Stimulated activated naive B cell treated with anti-CD40 and anti-IgM and Interleukin-4, amounts not matched to agents 10 μg/mL and 1 μg/mL and 100 μg/mL, for 72 hours (primary cell): ENCODE measurements around the gene KIAA0930.

Source experiments
- ATAC-seq, 2 donors: fragments of 150-1000 bp; cut with Tn5 transposase; replicated peaks; 2 replicates each; pipeline ENCODE4 v1.10.0; 2021; ENCODE audit warnings: moderate library complexity in 1 of 2
- DNase-seq: peaks from one replicate; pipeline ENCODE4 v3.0.0; 2021
- H3K27ac Mint-ChIP-seq: one replicate; pipeline ENCODE4 v1.8.0; 2022; ENCODE audit warnings: mild to moderate bottlenecking, mixed read lengths
- H3K27me3 Mint-ChIP-seq, 2 donors: one replicate each; pipeline ENCODE4 v1.8.0; 2022; ENCODE audit warnings: mixed read lengths in 2 of 2
- H3K36me3 Mint-ChIP-seq, 2 donors: one replicate each; pipeline ENCODE4 v1.8.0; 2022; ENCODE audit warnings: mixed read lengths in 2 of 2, mild to moderate bottlenecking in 1 of 2
- H3K4me1 Mint-ChIP-seq, 2 donors: one replicate each; pipeline ENCODE4 v1.8.0; 2022; ENCODE audit warnings: mixed read lengths in 2 of 2, mild to moderate bottlenecking in 1 of 2
- H3K4me3 Mint-ChIP-seq, 2 donors: one replicate each; pipeline ENCODE4 v1.8.0; 2022; ENCODE audit warnings: mild to moderate bottlenecking in 2 of 2, mixed read lengths in 2 of 2, moderate library complexity in 1 of 2
- H3K9me3 Mint-ChIP-seq, 2 donors: one replicate each; pipeline ENCODE4 v1.8.0; 2022; ENCODE audit warnings: mixed read lengths in 2 of 2, mild to moderate bottlenecking in 1 of 2

The KIAA0930 gene

GRCh38 chr22:45163099-45163450 is 77.6 kb downstream of the KIAA0930 start:
- peak overlapping the region; percentile 95 for H3K27ac Mint-ChIP-seq
- H3K4me3 Mint-ChIP-seq: peak overlapping the region; percentile 97 to 98
- ATAC-seq (peak; percentile 46 to 55), DNase-seq (no peak)
- no peaks in the 10 kb centered on the region for H3K9me3 Mint-ChIP-seq
- H3K4me1 Mint-ChIP-seq: peaks cover 21 to 42% of the 10 kb centered on the region in 2 donors
- H3K36me3 Mint-ChIP-seq: peaks cover 24 to 35% of the 10 kb centered on the region in 2 donors
- H3K27me3 Mint-ChIP-seq: no peaks in the 10 kb centered on the region

GRCh38 chr22:45162531-45162930 is 78.2 kb downstream of the KIAA0930 start:
- DNase-seq (no peak), ATAC-seq (no peak)
- peaks cover 21 to 42% of the 10 kb centered on the region in 2 donors for H3K4me1 Mint-ChIP-seq
- no peaks in the 10 kb centered on the region for H3K9me3 Mint-ChIP-seq
- H3K4me3 Mint-ChIP-seq: peak overlapping the region; percentile 97 to 98
- H3K27me3 Mint-ChIP-seq: no peaks in the 10 kb centered on the region
- H3K36me3 Mint-ChIP-seq: peaks cover 24 to 35% of the 10 kb centered on the region in 2 donors
- peak overlapping the region; percentile 95 for H3K27ac Mint-ChIP-seq

GRCh38 chr22:45159652-45160462 is 80.8 kb downstream of the KIAA0930 start:
- ATAC-seq (no peak), DNase-seq (no peak)
- H3K4me3 Mint-ChIP-seq: no peak overlapping the region
- peaks cover 27 to 45% of the 10 kb centered on the region in 2 donors for H3K36me3 Mint-ChIP-seq
- H3K4me1 Mint-ChIP-seq: peaks cover 15 to 23% of the 10 kb centered on the region in 2 donors
- no peak overlapping the region for H3K27ac Mint-ChIP-seq
- no peaks in the 10 kb centered on the region for H3K27me3 Mint-ChIP-seq
- no peaks in the 10 kb centered on the region for H3K9me3 Mint-ChIP-seq

GRCh38 chr22:45157907-45158306 is 82.8 kb downstream of the KIAA0930 start:
- ATAC-seq (no peak), DNase-seq (no peak)
- H3K9me3 Mint-ChIP-seq: no peaks in the 10 kb centered on the region
- no peaks in the 10 kb centered on the region for H3K27me3 Mint-ChIP-seq
- no peak overlapping the region for H3K4me3 Mint-ChIP-seq
- peaks cover 13 to 15% of the 10 kb centered on the region in 2 donors for H3K4me1 Mint-ChIP-seq
- peaks cover 32 to 49% of the 10 kb centered on the region in 2 donors for H3K36me3 Mint-ChIP-seq
- H3K27ac Mint-ChIP-seq: no peak overlapping the region

GRCh38 chr22:45155050-45155840 is 85.4 kb downstream of the KIAA0930 start:
- DNase-seq (no peak), ATAC-seq (no peak)
- Mint-ChIP-seq H3K36me3 (peaks cover 34 to 54% of the 10 kb centered on the region in 2 donors), H3K4me1 (peaks cover 11% of the 10 kb centered on the region in 2 donors), H3K27me3 (no peaks in the 10 kb centered on the region), H3K4me3 (no peak overlapping the region), H3K9me3 (no peaks in the 10 kb centered on the region), H3K27ac (no peak overlapping the region)

- Mint-ChIP-seq H3K36me3 (peaks cover 37 to 54% of the 10 kb centered on the region in 2 donors), H3K9me3 (no peaks in the 10 kb centered on the region), H3K4me1 (peaks cover 8 to 11% of the 10 kb centered on the region in 2 donors), H3K27me3 (no peaks in the 10 kb centered on the region), H3K4me3 (no peak overlapping the region), H3K27ac (no peak overlapping the region)
- ATAC-seq: no peak
- no peak for DNase-seq
Measured at GRCh38 chr22:45154383-45154782, 86.3 kb downstream of the KIAA0930 start.

GRCh38 chr22:45151503-45151902 is 89.2 kb downstream of the KIAA0930 start:
- Mint-ChIP-seq H3K27ac (no peak overlapping the region), H3K36me3 (peaks cover 31 to 51% of the 10 kb centered on the region in 2 donors), H3K27me3 (no peaks in the 10 kb centered on the region), H3K4me1 (peaks cover 5 to 11% of the 10 kb centered on the region in 2 donors), H3K9me3 (no peaks in the 10 kb centered on the region), H3K4me3 (no peak overlapping the region)
- ATAC-seq (peak in 1 of 2 donors; percentile 94), DNase-seq (no peak)

GRCh38 chr22:45150139-45150538 is 90.6 kb downstream of the KIAA0930 start:
- ATAC-seq: no peak
- H3K27ac Mint-ChIP-seq: no peak overlapping the region
- peaks cover 5 to 11% of the 10 kb centered on the region in 2 donors for H3K4me1 Mint-ChIP-seq
- H3K4me3 Mint-ChIP-seq: no peak overlapping the region
- peaks cover 26 to 49% of the 10 kb centered on the region in 2 donors for H3K36me3 Mint-ChIP-seq
- no peaks in the 10 kb centered on the region for H3K9me3 Mint-ChIP-seq
- H3K27me3 Mint-ChIP-seq: no peaks in the 10 kb centered on the region
- no peak for DNase-seq

- H3K4me3 Mint-ChIP-seq: no peak overlapping the region
- H3K9me3 Mint-ChIP-seq: no peaks in the 10 kb centered on the region
- H3K27me3 Mint-ChIP-seq: no peaks in the 10 kb centered on the region
- H3K36me3 Mint-ChIP-seq: peaks cover 24 to 46% of the 10 kb centered on the region in 2 donors
- ATAC-seq: no peak
- no peak for DNase-seq
- peaks cover 5 to 11% of the 10 kb centered on the region in 2 donors for H3K4me1 Mint-ChIP-seq
- H3K27ac Mint-ChIP-seq: no peak overlapping the region
Measured at GRCh38 chr22:45149671-45150070, 91.0 kb downstream of the KIAA0930 start.

GRCh38 chr22:45144916-45145315 is 95.8 kb downstream of the KIAA0930 start:
- no peak overlapping the region for H3K27ac Mint-ChIP-seq
- ATAC-seq: no peak
- H3K9me3 Mint-ChIP-seq: peaks cover 3 to 7% of the 10 kb centered on the region in 2 donors
- no peaks in the 10 kb centered on the region for H3K4me1 Mint-ChIP-seq
- no peak for DNase-seq
- peaks cover 14 to 42% of the 10 kb centered on the region in 2 donors for H3K36me3 Mint-ChIP-seq
- no peaks in the 10 kb centered on the region for H3K27me3 Mint-ChIP-seq
- H3K4me3 Mint-ChIP-seq: no peak overlapping the region

GRCh38 chr22:45142376-45142775 is 98.3 kb downstream of the KIAA0930 start:
- Mint-ChIP-seq H3K9me3 (peaks cover 3 to 7% of the 10 kb centered on the region in 2 donors), H3K36me3 (peaks cover 11 to 39% of the 10 kb centered on the region in 2 donors), H3K27me3 (no peaks in the 10 kb centered on the region), H3K4me1 (no peaks in the 10 kb centered on the region), H3K4me3 (no peak overlapping the region), H3K27ac (no peak overlapping the region)
- ATAC-seq (no peak), DNase-seq (no peak)
